NT2/D1 (cell line): Measurements from ENCODE around the gene CEACAM21.

ENCODE experiments used
- SUZ12 ChIP-seq: IDR thresholded peaks from 2 replicates; pipeline ENCODE4 v1.6.1; 2011; ENCODE audit not compliant: insufficient read length, insufficient read depth; ENCODE audit errors: extremely low read depth
- YY1 ChIP-seq: IDR thresholded peaks from 2 replicates; pipeline ENCODE4 v1.6.1; 2011; ENCODE audit not compliant: insufficient read length, insufficient read depth
- ZNF274 ChIP-seq: IDR thresholded peaks from 2 replicates; pipeline ENCODE4 v1.6.1; 2011; ENCODE audit warnings: mild to moderate bottlenecking, low read depth, low read length

DNA sequence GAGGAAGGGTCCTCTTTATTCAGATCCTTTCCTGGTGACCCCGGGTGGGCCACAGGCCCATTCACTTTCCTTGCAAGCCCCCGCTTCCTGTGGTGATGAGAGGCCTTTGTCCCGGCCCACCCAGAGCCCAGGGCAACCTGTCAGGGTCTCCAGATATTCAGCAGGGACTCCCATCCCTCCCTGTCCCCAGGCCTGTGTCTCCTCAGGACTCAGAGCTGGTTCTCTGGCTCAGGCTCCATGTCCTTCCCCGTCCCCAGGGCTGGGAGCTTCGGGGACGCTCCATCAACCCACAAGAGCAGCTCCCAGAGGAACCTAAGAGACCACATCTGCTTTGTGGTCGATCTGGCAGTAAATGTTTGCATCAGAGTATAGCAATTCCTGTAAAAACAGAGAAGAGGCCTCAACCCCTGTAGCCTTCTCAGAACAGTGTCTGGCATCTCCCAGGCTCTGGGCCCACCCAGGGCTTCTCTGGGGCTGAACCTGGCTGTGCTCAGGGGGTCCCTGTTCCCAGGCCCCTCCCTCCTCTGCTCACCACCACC lies 43.1 kb downstream of the CEACAM21 start:
- no peak for TF ChIP-seq YY1
- no peak for TF ChIP-seq ZNF274
- TF ChIP-seq SUZ12 = no peak
